ENCODE data around the gene FAR1. TPM values are rescaled to one million over a fixed set of nuclear protein-coding genes. Genes with fewer than 3 reads are reported as not detected.
"Not testable (repeated sequence)": the region's sequence is repeated elsewhere in the genome, so short reads cannot be mapped to it uniquely, and the experiment has no call there.

FAR1 gene
- polyA plus RNA-seq, 1 of the 3 experiments (the other 2 are of a cell fraction), result 29.0 TPM

DNA sequence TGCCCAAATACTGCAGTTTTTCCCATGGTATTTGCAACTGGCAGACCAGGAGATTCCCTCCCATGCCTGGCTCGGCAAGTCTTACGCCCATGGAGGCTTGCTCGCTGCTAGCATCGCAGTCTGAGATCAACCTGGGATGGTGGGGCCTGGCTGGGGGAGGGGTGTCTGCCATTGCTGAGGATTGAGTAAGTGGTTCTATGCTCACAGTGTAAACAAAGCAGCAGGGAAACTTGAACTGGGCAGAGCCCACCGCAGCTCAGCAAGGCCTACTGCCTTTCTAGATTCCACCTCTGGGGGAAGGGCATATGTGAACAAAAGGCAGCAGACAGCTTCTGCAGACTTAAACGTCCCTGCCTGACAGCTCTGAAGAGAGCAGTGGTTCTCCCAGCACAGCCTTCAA lies 17.0 kb upstream of the FAR1 start:
- H3K9ac ChIP-seq; H3K9me3 ChIP-seq; H3K36me3 ChIP-seq (replicated peaks in 1 of 2; ENCODE audit: control insufficient read depth in 1 of 2, insufficient read depth in 2 of 2, low read length in 1 of 2); H3K27ac ChIP-seq (ENCODE audit: low read depth in 2 of 2, low read length in 1 of 2); H3K27me3 ChIP-seq (ENCODE audit: insufficient read depth); H3F3A ChIP-seq (replicated peaks; ENCODE audit: insufficient read depth); POLR2A ChIA-PET; H3K4me2 ChIP-seq; H4K20me1 ChIP-seq (ENCODE audit: insufficient read depth); H3K9me2 ChIP-seq; H3K4me1 ChIP-seq (ENCODE audit: control insufficient read depth in 1 of 2, insufficient read depth in 2 of 2, low read depth in 1 of 2, low read length in 1 of 2); DNase-seq; H3K79me2 ChIP-seq (ENCODE audit: insufficient read depth); H3K4me3 ChIP-seq (ENCODE audit: low read depth in 2 of 2, low read length in 1 of 2); H2AFZ ChIP-seq (ENCODE audit: low read depth): not testable (repeated sequence)
- CTCF ChIA-PET, result interaction anchor here (1.0 kb wide), 1 partner anchor 16 kb away, joined by 3 read pairs; no protein-coding TSS in a partner anchor
- 80% methylated on average over 2 of the region's 6 CpGs for WGBS (ENCODE audit: low lambda C conversion rate)

DNA sequence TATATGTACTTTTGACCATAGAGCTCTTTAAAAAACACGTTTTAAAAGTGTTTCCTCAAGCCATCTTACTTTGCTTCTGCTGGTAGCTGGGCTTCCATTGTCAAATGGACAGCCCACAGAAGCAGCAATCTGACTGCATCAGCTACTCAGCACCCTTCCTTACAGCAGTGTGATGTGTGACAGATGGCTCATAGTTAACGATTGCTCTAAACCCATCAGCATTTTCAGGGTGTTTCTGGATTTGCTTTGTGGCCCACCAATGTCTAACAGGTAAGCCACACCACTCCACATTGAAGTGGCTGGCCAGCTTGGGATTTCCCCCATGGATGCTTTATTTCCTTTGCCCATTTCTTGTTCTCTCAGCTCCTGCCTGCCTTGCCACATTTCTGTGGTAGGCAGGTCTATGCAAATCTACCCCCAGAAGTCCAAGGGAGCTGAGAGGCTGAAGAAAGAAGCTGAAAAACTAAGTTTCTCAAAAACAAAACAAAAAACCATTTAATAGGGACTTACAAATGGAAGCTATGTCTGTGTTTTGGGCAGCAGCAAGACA lies 7.3 kb upstream of the FAR1 start:
- POLR2A ChIA-PET, result no interaction called here
- Histone ChIP-seq H3K4me3 (ENCODE audit: low read depth in 2 of 2, low read length in 1 of 2) (no peak overlapping the region), H3K36me3 (replicated peaks in 1 of 2; ENCODE audit: control insufficient read depth in 1 of 2, insufficient read depth in 2 of 2, low read length in 1 of 2) (no peaks in the 10 kb centered on the region), H3K9me3 (no peaks in the 10 kb centered on the region), H3K9ac (no peak overlapping the region), H3K9me2 (no peaks in the 10 kb centered on the region), H3K4me1 (ENCODE audit: control insufficient read depth in 1 of 2, insufficient read depth in 2 of 2, low read depth in 1 of 2, low read length in 1 of 2) (0 out of 4 replicates have a peak, but pooled peaks cover 0 to 6% of the 10 kb centered on the region in 2 experiments), H3F3A (replicated peaks; ENCODE audit: insufficient read depth) (peaks cover 11% of the 10 kb centered on the region), H3K4me2 (no peak overlapping the region), H3K27me3 (ENCODE audit: insufficient read depth) (no peaks in the 10 kb centered on the region), H3K27ac (ENCODE audit: low read depth in 2 of 2, low read length in 1 of 2) (no peak overlapping the region), H3K79me2 (ENCODE audit: insufficient read depth) (no peaks in the 10 kb centered on the region), H4K20me1 (ENCODE audit: insufficient read depth) (no peaks in the 10 kb centered on the region), H2AFZ (ENCODE audit: low read depth) (no peak overlapping the region)
- CTCF ChIA-PET, result no interaction called here
- no peak for DNase-seq
- TF ChIP-seq PBX3 (IDR thresholded peaks at IDR 0.05) (no peak), RCOR1 (IDR thresholded peaks at IDR 0.05; ENCODE audit: low read length) (no peak)
- 10% methylated on average over 2 of the region's 2 CpGs for WGBS (ENCODE audit: low lambda C conversion rate)

GRCh38 chr11:13663631-13664071 lies 4.8 kb upstream of the FAR1 start:
- ChIA-PET POLR2A (no interaction called here), CTCF (no interaction called here)
- H2AFZ ChIP-seq (ENCODE audit: low read depth), result no peak overlapping the region

More at GRCh38 chr11:13663631-13664071, 4.8 kb upstream of the FAR1 start:
- Histone ChIP-seq H3K4me2 (no peak overlapping the region), H3K9ac (no peak overlapping the region), H3K4me1 (ENCODE audit: control insufficient read depth in 1 of 2, insufficient read depth in 2 of 2, low read depth in 1 of 2, low read length in 1 of 2) (peaks cover 5 to 6% of the 10 kb centered on the region in 2 experiments; a peak in 1 of 4 replicates), H3K9me2 (no peaks in the 10 kb centered on the region), H3K27me3 (ENCODE audit: insufficient read depth) (no peaks in the 10 kb centered on the region), H3F3A (replicated peaks; ENCODE audit: insufficient read depth) (peaks cover 16% of the 10 kb centered on the region), H3K79me2 (ENCODE audit: insufficient read depth) (no peaks in the 10 kb centered on the region), H3K27ac (ENCODE audit: low read depth in 2 of 2, low read length in 1 of 2) (peak overlapping the region in 1 of 2 experiments; percentile 2; a peak in 2 of 4 replicates), H3K9me3 (no peaks in the 10 kb centered on the region), H3K4me3 (ENCODE audit: low read depth in 2 of 2, low read length in 1 of 2) (no peak overlapping the region), H3K36me3 (replicated peaks in 1 of 2; ENCODE audit: control insufficient read depth in 1 of 2, insufficient read depth in 2 of 2, low read length in 1 of 2) (no peaks in the 10 kb centered on the region), H4K20me1 (ENCODE audit: insufficient read depth) (no peaks in the 10 kb centered on the region)
- 0% methylated on average over 1 of the region's 1 CpG for WGBS (ENCODE audit: low lambda C conversion rate)
- DNase-seq, result no peak
- TF ChIP-seq TCF12 (IDR thresholded peaks at IDR 0.05), result peak; percentile 35; the same call in 1 of the 2 replicates
- no peak for TF ChIP-seq SMC3 (IDR thresholded peaks at IDR 0.05; ENCODE audit: low read depth, low read length)
- TF ChIP-seq PBX3 (IDR thresholded peaks at IDR 0.05), result 0 out of 2 replicates have a peak, but pooled peaks have one; percentile 24
- peak; percentile 39; the same call in 1 of the 2 replicates for TF ChIP-seq FOSL2 (IDR thresholded peaks at IDR 0.05; ENCODE audit: borderline replicate concordance, low read depth)
- TF ChIP-seq POLR2AphosphoS5 (IDR thresholded peaks at IDR 0.05; ENCODE audit: low read depth, low read length), result no peak
- TF ChIP-seq SIN3A (IDR thresholded peaks at IDR 0.05; ENCODE audit: borderline replicate concordance, low read depth, low read length), result no peak
- TF ChIP-seq EP300 (IDR thresholded peaks at IDR 0.05; ENCODE audit: borderline replicate concordance in 1 of 2, low read depth in 1 of 2, low read length in 1 of 2), result no peak
- no peak for TF ChIP-seq FOXJ3 (CRISPR knock-in tag; IDR thresholded peaks at IDR 0.05)

Measured in SK-N-SH (cell line).